Epidermal melanocyte (primary cell): ENCODE data around the gene PROS1.
"Not testable (repeated sequence)": the region's sequence is repeated elsewhere in the genome, so short reads cannot be mapped to it uniquely, and the experiment has no call there.

Experiments used
- DNase-seq: peaks from one replicate; pipeline ENCODE4 v3.0.0; 2011; ENCODE audit warnings: low spot score; ENCODE audit not compliant: insufficient read length

The PROS1 gene

GRCh38 chr3:93877427-93877826 lies 96.3 kb downstream of the PROS1 start:
- not testable (repeated sequence) for DNase-seq

DNA sequence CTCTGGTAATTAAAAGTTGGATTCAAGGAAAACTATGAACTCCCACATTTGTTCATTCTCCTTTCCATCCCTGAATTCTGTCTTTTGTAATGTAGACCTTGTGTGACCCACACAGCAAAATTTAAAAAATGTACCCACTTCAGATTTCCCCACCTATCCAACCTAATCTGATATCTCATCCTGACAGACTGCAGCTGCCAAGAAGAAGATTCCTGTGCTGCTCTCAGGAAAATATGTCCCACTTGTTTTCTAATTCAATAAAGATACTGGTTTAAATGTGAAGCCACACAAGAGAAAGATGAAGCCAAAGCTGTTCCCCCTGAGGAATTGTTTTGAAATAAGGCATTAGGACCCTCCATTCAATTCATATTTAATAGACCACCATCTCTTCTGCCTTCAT lies 100.3 kb downstream of the PROS1 start:
- DNase-seq: not testable (repeated sequence)

DNA sequence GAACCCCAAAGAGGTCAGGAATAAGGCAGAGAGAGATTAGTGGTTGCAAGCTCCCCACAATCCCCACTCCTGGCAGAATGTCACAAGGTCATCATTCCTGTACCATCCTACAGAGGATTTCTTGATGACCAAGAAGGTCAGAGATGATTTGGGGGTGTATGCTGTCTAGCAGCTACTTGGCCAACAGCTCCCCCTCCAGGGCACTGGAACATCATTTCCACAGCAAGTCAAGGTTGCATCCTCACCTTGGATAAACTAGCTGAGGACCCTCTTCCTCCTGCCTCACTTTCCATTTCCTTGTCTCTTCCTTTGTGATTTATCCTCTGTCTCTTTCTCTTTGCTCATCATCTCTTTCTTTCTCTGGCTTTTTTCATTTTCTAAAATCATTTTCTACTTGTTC lies 106.3 kb downstream of the PROS1 start:
- no peak for DNase-seq

- peak; percentile 19 for DNase-seq
Measured at GRCh38 chr3:93861017-93861416, 112.7 kb downstream of the PROS1 start.

GRCh38 chr3:93855401-93855800 lies 118.3 kb downstream of the PROS1 start:
- DNase-seq: no peak

- not testable (repeated sequence) for DNase-seq
Measured at GRCh38 chr3:93852228-93852627, 121.5 kb downstream of the PROS1 start.

DNA sequence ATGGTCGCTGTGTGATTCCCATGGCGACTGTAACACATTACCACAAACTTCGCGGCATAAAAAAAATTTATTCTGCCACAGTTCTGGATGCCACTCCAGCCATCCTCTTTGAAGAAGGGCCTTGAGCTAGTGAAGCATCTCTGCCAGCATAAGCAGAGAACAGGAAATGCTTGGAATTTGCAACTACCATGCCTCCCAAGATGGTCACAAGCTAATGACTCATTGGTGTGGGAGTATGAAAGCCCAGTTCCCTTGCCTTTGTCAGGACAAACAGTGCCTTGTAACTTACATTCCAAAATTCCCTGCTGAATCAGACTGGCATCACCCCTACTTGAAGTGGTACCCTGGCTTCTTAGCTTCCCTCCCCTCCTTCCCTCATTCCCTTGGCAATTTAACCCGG lies 129.7 kb downstream of the PROS1 start:
- peak; percentile 15 for DNase-seq

DNA sequence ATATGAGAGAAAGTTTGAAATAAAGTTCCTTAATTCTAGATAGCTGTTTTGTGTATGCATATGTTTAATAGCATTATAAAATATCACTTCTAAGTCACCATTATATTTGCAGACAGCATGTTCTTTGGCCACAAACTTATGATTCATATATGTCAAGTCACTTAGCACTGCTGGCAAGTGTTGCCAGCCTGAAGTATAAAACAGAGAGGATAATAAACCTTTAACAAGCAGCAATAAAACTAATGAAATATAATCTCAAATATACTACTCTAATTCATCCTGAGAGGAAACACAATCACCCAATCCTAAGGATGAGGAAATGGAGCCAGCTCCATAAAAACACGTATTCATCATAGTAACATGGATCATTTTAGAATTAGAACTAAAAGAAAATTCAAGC lies 134.5 kb downstream of the PROS1 start:
- DNase-seq: not testable (repeated sequence)
